Fibroblast of lung (primary cell): ENCODE results near the gene WEE2.

Experiments
- CTCF ChIP-seq, 2 donors: IDR thresholded peaks in 1 of 2; conservative IDR thresholded peaks in 1 of 2; 1 replicate in 1 of 2; 2 replicates in 1 of 2; pipeline ENCODE4 v1.5.1; 2011 to 2012; ENCODE audit warnings: low read length in 2 of 2, control low read depth in 1 of 2, inconsistent platforms in 1 of 2, low read depth in 1 of 2, mild to moderate bottlenecking in 1 of 2
- EZH2 ChIP-seq: IDR thresholded peaks from 2 replicates; pipeline ENCODE4 v1.5.1; 2012; ENCODE audit warnings: low read length, control low read depth, mild to moderate bottlenecking; ENCODE audit errors: missing control alignments

- TF ChIP-seq CTCF (conservative IDR thresholded peaks at IDR 0.05 in 1 of 2, IDR thresholded peaks at IDR 0.05 in 1 of 2; ENCODE audit: low read depth in 1 of 2, low read length in 2 of 2) (no peak), EZH2 (no peak)
Observed at GRCh38 chr7:141729020-141729419, 20.9 kb downstream of the WEE2 start.
